Measurements from ENCODE around the gene C9orf40.

DNA sequence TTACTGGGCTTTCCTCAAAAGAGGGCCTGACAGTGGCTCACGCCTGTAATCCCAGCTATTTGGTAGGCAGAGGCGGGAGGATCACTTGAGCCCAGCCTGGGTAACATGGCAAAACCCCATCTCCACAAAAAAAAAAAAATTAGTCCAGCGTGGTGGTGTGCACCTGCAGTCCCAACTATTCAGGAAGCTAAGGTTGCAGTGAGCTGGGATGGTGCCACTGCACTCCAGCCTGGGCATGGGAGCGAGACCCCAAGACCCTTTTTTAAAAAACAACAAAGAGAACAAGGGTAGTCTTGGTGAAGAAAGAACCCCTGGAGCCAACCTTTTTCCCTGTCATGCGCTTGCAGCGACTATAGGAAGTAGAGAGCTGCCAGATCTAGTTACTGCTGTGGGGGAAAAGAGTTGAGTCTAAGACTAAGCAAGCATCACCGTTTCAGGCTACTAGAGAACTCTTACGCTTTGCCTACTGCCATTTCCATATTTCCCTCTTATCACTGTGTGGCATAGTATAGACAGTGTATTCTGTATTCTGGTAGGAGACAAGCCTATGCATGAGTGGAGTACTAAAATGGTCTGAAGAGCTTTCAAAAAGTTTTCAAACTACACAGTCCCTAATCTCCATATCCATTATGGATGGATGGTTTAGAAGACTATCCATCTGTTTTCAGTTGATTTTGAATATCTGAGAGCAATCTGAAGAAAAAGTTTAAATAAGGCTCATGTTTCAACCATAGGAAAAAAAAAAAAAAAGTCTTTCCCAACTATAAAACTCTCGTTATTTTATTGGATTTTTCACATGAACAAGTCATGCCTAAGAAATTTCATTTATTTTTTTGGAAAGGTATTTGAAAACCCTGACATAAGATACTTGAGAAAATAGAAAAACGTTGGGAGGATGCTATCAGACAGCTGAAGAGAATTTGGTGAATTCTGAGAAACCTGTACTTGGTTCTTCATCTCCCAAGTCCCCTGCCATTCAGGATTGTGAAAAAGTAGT is 2.6 kb downstream of the C9orf40 start:
- TF ChIP-seq, protein P1, sequence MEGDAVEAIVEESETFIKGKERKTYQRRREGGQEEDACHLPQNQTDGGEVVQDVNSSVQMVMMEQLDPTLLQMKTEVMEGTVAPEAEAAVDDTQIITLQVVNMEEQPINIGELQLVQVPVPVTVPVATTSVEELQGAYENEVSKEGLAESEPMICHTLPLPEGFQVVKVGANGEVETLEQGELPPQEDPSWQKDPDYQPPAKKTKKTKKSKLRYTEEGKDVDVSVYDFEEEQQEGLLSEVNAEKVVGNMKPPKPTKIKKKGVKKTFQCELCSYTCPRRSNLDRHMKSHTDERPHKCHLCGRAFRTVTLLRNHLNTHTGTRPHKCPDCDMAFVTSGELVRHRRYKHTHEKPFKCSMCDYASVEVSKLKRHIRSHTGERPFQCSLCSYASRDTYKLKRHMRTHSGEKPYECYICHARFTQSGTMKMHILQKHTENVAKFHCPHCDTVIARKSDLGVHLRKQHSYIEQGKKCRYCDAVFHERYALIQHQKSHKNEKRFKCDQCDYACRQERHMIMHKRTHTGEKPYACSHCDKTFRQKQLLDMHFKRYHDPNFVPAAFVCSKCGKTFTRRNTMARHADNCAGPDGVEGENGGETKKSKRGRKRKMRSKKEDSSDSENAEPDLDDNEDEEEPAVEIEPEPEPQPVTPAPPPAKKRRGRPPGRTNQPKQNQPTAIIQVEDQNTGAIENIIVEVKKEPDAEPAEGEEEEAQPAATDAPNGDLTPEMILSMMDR (IDR thresholded peaks at IDR 0.05; ENCODE audit: extremely low read depth in 1 of 2, insufficient read depth in 1 of 2, low read depth in 1 of 2, low read length in 2 of 2): no peak
- TF ChIP-seq, protein P2, sequence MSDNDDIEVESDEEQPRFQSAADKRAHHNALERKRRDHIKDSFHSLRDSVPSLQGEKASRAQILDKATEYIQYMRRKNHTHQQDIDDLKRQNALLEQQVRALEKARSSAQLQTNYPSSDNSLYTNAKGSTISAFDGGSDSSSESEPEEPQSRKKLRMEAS (IDR thresholded peaks at IDR 0.05; ENCODE audit: insufficient read depth, insufficient read length): no peak
- no peak for TF ChIP-seq GATA2 (IDR thresholded peaks at IDR 0.05; ENCODE audit: insufficient read depth, insufficient read length, low read depth, low read length)
- TF ChIP-seq POLR2AphosphoS5 (IDR thresholded peaks at IDR 0.05; ENCODE audit: insufficient read depth, low read depth, low read length): no peak
- TF ChIP-seq EZH2 (IDR thresholded peaks at IDR 0.05; ENCODE audit: borderline replicate concordance, low read depth, low read length, severe bottlenecking): no peak
- no peak for TF ChIP-seq POLR2A (IDR thresholded peaks at IDR 0.05; ENCODE audit: low read depth, low read length)
- TF ChIP-seq JUN (IDR thresholded peaks at IDR 0.05; ENCODE audit: borderline replicate concordance, insufficient read depth, insufficient read length, low read depth): no peak
- no peak for TF ChIP-seq MYC (IDR thresholded peaks at IDR 0.05; ENCODE audit: low read depth, low read length)

All from endothelial cell of umbilical vein (primary cell).